22Rv1 (cell line): ENCODE measurements around the gene GASK1A.

Source experiments
- H3K27ac ChIP-seq: fragments of 450-650 bp; 2 replicates; pipeline ENCODE4 v1.5.1; 2017
- CTCF ChIP-seq: fragments of 450-650 bp; IDR thresholded peaks from 2 replicates; pipeline ENCODE4 v1.5.1; 2017; ENCODE audit warnings: mild to moderate bottlenecking
- ZFX ChIP-seq: fragments of 450-650 bp; IDR thresholded peaks from 2 replicates; pipeline ENCODE4 v1.6.1; 2017; ENCODE audit warnings: antibody characterized with exemption, borderline replicate concordance

The GASK1A gene

GRCh38 chr3:43094381-43094780, 115.3 kb downstream of the GASK1A start:
- TF ChIP-seq CTCF, result no peak
- TF ChIP-seq ZFX, result no peak
- no peak overlapping the region for H3K27ac ChIP-seq

GRCh38 chr3:43094851-43095250, 115.7 kb downstream of the GASK1A start:
- no peak for TF ChIP-seq CTCF
- no peak for TF ChIP-seq ZFX
- no peak overlapping the region for H3K27ac ChIP-seq

- H3K27ac ChIP-seq, result no peak overlapping the region
These were observed 116.3 kb downstream of the GASK1A start for GRCh38 chr3:43095370-43095769.

GRCh38 chr3:43096761-43097160, 117.7 kb downstream of the GASK1A start:
- H3K27ac ChIP-seq, result no peak overlapping the region
- TF ChIP-seq CTCF (no peak), ZFX (no peak)

More at GRCh38 chr3:43095370-43095769, 116.3 kb downstream of the GASK1A start:
- no peak for TF ChIP-seq CTCF
- TF ChIP-seq ZFX, result no peak

GRCh38 chr3:43097400-43098080, 118.4 kb downstream of the GASK1A start:
- no peak for TF ChIP-seq CTCF
- TF ChIP-seq ZFX, result no peak
- no peak overlapping the region for H3K27ac ChIP-seq

- TF ChIP-seq CTCF (no peak), ZFX (no peak)
- no peak overlapping the region for H3K27ac ChIP-seq
These were observed 119.7 kb downstream of the GASK1A start for GRCh38 chr3:43098761-43099160.

- TF ChIP-seq CTCF, result no peak
- no peak overlapping the region for H3K27ac ChIP-seq
These were observed 123.8 kb downstream of the GASK1A start for GRCh38 chr3:43102773-43103480.
